Nephron (organoid): ENCODE results near the gene RAB27A.
"Not testable (repeated sequence)": the region's sequence is repeated elsewhere in the genome, so short reads cannot be mapped to it uniquely, and the experiment has no call there.

ENCODE experiments used
- H3K27ac Mint-ChIP-seq, 3 experiments: 2 replicates each; pipeline ENCODE4 v1.8.0; 2020; ENCODE audit warnings: mixed read lengths in 3 of 3, mild to moderate bottlenecking in 2 of 3, moderate library complexity in 1 of 3
- H3K27me3 Mint-ChIP-seq: 2 replicates; pipeline ENCODE4 v1.8.0; 2021; ENCODE audit warnings: low read depth, mild to moderate bottlenecking, moderate library complexity, mixed read lengths
- H3K36me3 Mint-ChIP-seq: 2 replicates; pipeline ENCODE4 v1.8.0; 2020; ENCODE audit warnings: low read depth, mixed read lengths
- H3K4me1 Mint-ChIP-seq: 2 replicates; pipeline ENCODE4 v1.8.0; 2020; ENCODE audit warnings: mixed read lengths
- H3K4me3 Mint-ChIP-seq, 3 experiments: 2 replicates each; pipeline ENCODE4 v1.8.0; 2020; ENCODE audit warnings: mild to moderate bottlenecking in 3 of 3, mixed read lengths in 3 of 3, moderate library complexity in 2 of 3
- H3K9me3 Mint-ChIP-seq: 2 replicates; pipeline ENCODE4 v1.8.0; 2020; ENCODE audit warnings: mixed read lengths
- TF ChIP-seq, protein P1 (sequence below), 3 experiments: fragments of 200-600 bp; sonication (generic); IDR thresholded peaks; one replicate each; pipeline ENCODE4 v1.5.0; 2021; ENCODE audit warnings: antibody characterized with exemption in 3 of 3; ENCODE audit not compliant: unreplicated experiment in 3 of 3

RAB27A gene

DNA sequence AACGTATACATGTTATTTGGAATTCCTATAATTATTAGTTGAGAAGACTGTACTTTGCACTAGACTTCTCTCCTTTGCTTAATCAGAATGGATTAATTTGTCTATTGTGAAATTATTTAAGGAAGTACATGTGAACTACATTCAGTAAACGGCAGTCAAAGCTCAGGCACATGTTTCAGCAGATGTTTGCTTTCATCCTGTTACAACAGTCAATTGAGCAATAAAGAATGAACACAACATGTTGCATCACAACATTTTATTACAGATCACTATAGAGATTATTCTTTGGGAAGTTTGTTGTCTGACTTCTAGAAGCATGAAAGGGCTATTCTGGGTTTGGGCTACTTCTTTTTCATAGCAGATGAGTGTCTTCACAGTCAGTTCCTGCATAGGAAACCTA lies 39.2 kb downstream of the RAB27A start:
- TF ChIP-seq, protein P1, sequence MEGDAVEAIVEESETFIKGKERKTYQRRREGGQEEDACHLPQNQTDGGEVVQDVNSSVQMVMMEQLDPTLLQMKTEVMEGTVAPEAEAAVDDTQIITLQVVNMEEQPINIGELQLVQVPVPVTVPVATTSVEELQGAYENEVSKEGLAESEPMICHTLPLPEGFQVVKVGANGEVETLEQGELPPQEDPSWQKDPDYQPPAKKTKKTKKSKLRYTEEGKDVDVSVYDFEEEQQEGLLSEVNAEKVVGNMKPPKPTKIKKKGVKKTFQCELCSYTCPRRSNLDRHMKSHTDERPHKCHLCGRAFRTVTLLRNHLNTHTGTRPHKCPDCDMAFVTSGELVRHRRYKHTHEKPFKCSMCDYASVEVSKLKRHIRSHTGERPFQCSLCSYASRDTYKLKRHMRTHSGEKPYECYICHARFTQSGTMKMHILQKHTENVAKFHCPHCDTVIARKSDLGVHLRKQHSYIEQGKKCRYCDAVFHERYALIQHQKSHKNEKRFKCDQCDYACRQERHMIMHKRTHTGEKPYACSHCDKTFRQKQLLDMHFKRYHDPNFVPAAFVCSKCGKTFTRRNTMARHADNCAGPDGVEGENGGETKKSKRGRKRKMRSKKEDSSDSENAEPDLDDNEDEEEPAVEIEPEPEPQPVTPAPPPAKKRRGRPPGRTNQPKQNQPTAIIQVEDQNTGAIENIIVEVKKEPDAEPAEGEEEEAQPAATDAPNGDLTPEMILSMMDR (IDR thresholded peaks at IDR 0.05; ENCODE audit: unreplicated experiment in 3 of 3), result no peak
- Mint-ChIP-seq H3K9me3 (no peaks in the 10 kb centered on the region), H3K36me3 (no peaks in the 10 kb centered on the region), H3K27me3 (no peaks in the 10 kb centered on the region), H3K27ac (no peak overlapping the region), H3K4me1 (peaks cover 19% of the 10 kb centered on the region), H3K4me3 (no peak overlapping the region)

DNA sequence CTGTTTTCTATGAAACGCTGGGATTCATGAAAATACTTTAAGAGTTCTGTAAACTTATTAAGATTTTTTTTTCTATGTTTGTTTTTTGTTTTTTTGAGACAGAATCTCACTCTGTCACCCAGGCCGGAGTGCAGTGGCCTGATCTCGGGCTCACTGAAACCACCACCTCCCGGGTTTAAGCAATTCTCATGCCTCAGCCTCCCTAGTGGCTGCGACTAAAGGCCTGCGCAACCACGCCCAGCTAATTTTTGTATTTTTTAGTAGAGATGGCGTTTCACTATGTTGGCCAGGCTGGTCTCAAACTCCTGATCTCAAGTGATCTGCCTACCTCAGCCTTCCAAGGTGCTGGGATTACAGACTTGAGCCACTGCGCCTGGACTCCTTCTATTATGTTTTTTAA lies 39.7 kb downstream of the RAB27A start:
- H3K4me3 Mint-ChIP-seq, H3K27me3 Mint-ChIP-seq, H3K27ac Mint-ChIP-seq, H3K36me3 Mint-ChIP-seq, H3K9me3 Mint-ChIP-seq: not testable (repeated sequence)
- H3K4me1 Mint-ChIP-seq, result peaks cover 14% of the 10 kb centered on the region

DNA sequence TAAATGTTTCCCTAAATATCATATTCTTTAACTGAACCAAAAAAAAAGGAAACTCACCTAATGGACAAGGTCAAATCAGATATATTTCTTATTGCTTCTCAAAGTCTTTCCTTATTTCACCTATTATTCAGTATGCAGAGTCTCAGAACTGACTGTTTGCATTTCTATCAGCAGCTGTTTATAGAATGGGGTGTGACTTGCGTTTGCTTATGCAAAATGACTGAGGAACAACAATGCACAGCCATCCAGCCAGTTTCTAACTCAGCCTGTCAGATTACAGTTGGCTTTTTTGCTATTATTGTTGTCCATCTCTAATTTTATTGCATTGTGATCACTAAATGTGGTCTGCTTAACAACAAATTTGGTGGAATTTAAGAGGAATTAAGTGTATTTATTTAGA lies 40.7 kb downstream of the RAB27A start:
- H3K36me3 Mint-ChIP-seq, result no peaks in the 10 kb centered on the region

DNA sequence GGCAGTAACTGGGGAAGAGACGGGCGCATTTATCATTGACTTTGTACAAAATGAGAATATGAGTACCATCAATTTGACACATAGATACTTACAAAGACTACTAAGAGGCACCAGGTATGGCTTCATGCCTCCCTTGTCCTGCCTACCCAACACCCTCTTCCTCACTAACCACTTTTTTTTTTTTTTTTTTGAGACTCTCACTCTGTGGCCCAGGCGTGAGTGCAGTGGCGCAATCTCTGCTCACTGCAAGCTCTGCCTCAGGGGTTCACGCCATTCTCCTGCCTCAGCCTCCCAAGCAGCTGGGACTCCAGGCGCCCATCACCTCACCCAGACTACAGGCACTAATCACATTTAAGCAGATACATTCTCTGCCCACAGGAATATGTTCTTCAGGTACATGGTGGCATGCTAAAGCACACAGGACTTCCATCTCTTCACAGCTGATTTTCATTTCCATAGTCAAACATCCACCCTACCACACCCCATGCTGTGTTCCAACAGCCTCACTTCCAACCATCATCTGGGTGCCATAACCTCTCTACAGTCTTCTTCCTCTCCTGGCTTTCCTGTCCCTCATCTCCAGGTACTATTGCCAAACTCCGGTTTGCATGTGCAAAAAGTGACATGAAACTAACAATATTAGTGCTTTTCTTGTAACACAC lies 41.7 kb downstream of the RAB27A start:
- H3K4me3 Mint-ChIP-seq, result no peak overlapping the region
- H3K4me1 Mint-ChIP-seq, result peaks cover 4% of the 10 kb centered on the region
- no peak overlapping the region for H3K27ac Mint-ChIP-seq
- no peaks in the 10 kb centered on the region for H3K36me3 Mint-ChIP-seq
- H3K9me3 Mint-ChIP-seq, result no peaks in the 10 kb centered on the region
- TF ChIP-seq, protein P1 (IDR thresholded peaks at IDR 0.05; ENCODE audit: unreplicated experiment in 3 of 3), result no peak
- no peaks in the 10 kb centered on the region for H3K27me3 Mint-ChIP-seq

More for the DNA sequence above, 40.7 kb downstream of the RAB27A start:
- no peaks in the 10 kb centered on the region for H3K9me3 Mint-ChIP-seq
- peaks cover 9% of the 10 kb centered on the region for H3K4me1 Mint-ChIP-seq
- TF ChIP-seq, protein P1 (IDR thresholded peaks at IDR 0.05; ENCODE audit: unreplicated experiment in 3 of 3), result no peak
- no peaks in the 10 kb centered on the region for H3K27me3 Mint-ChIP-seq
- H3K4me3 Mint-ChIP-seq, result no peak overlapping the region
- no peak overlapping the region for H3K27ac Mint-ChIP-seq

DNA sequence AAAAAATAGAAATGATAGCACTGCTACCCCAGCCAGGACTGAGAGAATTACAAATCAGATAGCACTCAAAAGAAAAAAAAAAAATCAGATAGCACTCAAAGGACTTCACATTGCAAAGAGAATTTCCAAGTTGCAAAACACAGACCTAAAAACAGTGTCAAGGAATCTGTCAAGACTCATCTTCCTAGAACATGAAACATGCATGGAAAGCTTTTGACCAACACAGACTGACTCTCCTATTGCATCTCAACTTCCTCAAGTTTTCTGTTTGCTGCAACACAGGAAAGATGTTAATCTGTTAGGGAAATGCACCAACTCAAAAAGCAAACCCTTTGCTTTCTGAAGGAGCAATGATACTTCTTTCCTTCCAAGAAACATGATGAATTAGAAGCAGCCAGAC lies 42.3 kb downstream of the RAB27A start:
- no peak overlapping the region for H3K4me3 Mint-ChIP-seq
- H3K27ac Mint-ChIP-seq, result no peak overlapping the region
- peaks cover 4% of the 10 kb centered on the region for H3K4me1 Mint-ChIP-seq
- H3K36me3 Mint-ChIP-seq, result no peaks in the 10 kb centered on the region
- TF ChIP-seq, protein P1 (IDR thresholded peaks at IDR 0.05; ENCODE audit: unreplicated experiment in 3 of 3), result no peak
- no peaks in the 10 kb centered on the region for H3K27me3 Mint-ChIP-seq
- H3K9me3 Mint-ChIP-seq, result no peaks in the 10 kb centered on the region

DNA sequence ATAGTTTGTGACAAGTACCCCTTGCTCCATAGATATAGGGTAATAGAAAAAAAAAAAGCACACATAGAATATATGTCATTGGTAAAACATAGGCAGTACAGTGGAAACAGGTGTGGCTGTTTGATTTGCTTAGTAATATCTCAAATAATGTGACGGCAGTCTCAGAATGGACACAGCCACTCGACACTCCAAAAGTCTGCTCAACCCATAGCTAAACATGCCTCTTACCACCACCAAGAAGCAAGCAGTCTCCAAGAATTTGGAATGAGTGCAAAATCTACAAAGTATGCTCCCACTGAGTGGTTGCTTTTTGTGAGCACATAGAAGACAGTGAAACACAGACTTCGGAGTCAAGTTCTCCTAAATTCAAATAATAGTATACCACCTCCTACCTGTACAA lies 43.0 kb downstream of the RAB27A start:
- no peaks in the 10 kb centered on the region for H3K27me3 Mint-ChIP-seq
- H3K27ac Mint-ChIP-seq, result no peak overlapping the region
- H3K36me3 Mint-ChIP-seq, result no peaks in the 10 kb centered on the region
- no peak overlapping the region for H3K4me3 Mint-ChIP-seq
- TF ChIP-seq, protein P1 (IDR thresholded peaks at IDR 0.05; ENCODE audit: unreplicated experiment in 3 of 3), result no peak
- no peaks in the 10 kb centered on the region for H3K4me1 Mint-ChIP-seq
- no peaks in the 10 kb centered on the region for H3K9me3 Mint-ChIP-seq
